DMS79 (cell line): ENCODE results near the gene ERC1.
"Not testable (repeated sequence)": the region's sequence is repeated elsewhere in the genome, so short reads cannot be mapped to it uniquely, and the experiment has no call there.

Experiments used
- DNase-seq: peaks from one replicate; lab custom pipeline; 2025; lab: John Stamatoyannopoulos, UW

The ERC1 gene

GRCh38 chr12:1290716-1291115, 299.7 kb downstream of the ERC1 start:
- DNase-seq = no peak

- no peak for DNase-seq
These were observed 300.7 kb downstream of the ERC1 start for GRCh38 chr12:1291601-1292332.

DNA sequence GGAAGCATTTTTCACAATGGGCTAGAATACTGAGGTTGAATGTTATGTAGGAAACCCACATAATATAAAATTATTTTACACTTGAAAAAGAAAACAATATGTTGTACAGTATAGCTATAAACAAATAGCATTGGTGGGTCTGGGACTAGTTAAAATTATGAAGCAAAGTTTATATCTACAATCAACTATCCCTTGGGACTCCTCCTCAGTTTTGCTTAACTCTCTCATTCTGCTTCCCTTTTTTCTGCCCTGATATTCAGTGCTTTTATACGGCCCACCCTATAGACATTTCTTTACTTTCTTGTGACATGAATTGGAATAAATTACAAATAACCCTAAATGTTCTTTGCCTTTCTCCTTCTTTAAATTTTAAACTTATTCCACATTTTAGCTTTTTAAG, 302.9 kb downstream of the ERC1 start:
- DNase-seq = no peak

- no peak for DNase-seq
These were observed 306.2 kb downstream of the ERC1 start for GRCh38 chr12:1297206-1297605.

DNA sequence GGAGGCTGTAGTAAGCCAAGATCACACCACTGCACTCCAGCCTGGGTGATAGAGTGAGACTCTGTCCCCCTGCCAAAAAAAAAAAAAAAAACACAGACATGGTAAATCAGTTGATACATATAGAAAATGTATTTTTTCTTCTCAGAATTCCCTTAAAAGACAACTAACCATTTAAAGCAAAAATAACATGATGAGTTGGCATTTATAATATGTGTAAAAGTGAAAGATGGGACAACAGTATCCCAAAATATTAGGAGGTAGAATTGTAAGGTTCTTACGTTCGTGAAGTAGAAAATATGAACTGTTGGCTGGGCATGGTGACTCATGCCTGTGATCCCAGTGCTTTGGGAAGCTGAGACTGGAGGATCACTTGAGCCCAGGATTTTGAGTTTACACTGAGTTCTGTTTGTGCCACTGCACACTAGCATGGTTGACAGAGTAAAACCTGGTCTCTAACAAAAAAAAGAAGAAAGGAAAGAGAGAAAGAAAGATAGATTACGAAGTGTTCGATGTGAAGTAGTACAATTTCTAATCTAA, 306.7 kb downstream of the ERC1 start:
- DNase-seq = no peak

GRCh38 chr12:1300460-1300859, 309.4 kb downstream of the ERC1 start:
- DNase-seq = no peak

GRCh38 chr12:1302201-1302870, 311.3 kb downstream of the ERC1 start:
- no peak for DNase-seq

GRCh38 chr12:1305063-1305434, 314.0 kb downstream of the ERC1 start:
- no peak for DNase-seq

DNA sequence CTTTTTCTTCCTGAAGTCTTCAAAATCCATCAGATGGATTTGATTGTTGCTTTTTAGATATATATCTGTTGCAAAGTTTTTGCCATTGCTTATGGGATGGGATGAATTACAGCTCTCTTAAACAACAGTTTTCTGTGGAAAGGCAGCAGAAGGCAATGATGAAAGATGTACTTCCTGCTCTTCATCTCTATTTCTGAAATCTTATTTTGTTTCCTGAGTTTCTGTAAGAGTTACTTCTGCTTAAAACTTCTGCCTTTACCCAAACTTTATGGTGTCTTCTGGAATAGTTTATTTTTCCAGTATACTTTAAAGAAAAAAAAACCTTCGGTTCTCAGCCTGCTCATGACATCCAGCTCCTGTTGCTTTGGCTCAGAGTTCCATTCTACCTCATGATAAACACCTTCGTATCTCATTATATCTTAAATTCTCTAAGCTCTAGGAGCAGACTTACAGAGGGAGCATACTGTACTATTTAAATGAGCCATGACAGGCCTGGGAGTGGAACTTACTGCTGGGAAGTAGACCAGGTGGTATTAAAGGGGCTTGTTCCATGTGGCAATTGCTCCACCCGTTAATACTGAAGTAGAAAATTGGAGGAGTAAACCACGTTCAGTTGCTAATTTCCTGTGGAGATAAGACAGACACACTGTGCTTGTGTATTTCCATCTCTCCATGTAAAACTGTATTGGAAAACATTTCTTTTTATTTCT, 314.9 kb downstream of the ERC1 start:
- peak; percentile 55 for DNase-seq

DNA sequence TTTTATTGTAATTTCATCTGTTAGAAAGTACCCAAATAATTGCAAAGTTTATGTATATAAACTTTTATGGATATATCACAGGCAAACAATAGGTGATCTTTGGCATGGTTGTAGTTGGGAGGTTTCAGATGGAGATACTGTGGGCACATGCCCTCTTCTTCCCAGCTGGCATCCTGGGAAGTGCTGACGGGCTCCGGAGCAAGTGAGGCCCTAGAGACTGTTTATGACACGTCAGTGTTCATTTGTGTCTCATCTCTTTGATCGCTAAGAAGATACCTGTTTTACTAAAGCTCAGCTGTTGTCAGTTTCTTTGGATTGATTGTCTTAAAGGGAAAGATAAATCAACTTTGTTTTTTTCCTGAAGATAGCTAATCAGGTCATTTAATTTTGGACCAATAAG, 315.8 kb downstream of the ERC1 start:
- DNase-seq = no peak

DNA sequence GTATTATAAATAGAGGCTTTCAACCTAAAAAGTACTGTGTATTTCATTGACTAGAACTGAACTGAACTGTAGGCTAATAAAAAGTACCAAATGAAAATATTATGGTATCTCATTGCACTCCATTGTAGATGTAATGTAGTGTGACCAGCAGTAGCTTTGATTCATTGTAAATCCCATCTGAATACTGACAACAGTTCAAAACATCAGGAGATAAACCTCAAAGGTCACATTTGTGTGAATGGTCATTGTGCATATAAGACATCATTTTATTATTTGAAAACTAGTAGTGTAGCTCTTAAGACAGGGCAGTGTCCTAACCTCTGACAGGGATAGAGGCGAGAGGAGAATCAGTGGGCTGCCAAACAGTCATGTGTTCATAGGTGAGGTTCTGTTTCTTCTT, 316.8 kb downstream of the ERC1 start:
- DNase-seq = no peak

DNA sequence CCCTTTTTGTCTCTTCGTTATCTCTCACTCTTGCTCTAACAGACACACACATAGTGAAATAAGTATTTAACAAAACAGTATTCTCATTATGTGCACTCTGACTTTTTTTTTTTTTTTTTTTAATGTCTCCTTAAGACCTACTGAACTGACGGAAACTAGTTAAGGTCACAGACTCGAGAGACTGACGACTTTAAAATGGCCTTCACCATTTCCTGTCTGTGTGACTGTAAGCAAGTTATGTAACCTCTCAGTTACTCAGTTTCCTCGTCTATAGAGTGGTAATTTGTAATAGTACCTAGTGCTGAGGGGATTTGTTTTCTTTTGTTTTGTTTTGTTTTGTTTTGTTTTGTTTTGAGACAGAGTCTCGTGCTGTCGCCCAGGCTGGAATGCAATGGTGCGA, 318.6 kb downstream of the ERC1 start:
- DNase-seq = no peak

DNA sequence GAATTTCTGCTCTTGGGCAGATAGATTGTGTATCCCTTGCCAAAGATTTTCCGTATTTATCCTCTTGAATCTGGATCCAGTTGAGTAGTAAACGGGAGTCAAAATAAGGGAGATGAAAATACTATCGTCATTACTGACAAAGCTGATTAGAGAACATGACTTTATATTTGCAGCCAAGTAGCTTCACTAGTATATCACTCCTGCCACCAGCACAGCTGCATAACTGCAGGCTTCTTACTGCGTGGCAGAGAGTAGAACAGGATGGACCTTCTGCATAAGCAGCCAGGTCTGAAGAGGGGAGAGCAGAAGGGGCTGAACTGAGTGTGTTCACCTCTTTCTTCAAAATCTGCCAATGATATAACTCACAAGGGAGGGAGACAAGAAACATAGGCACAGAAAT, 319.6 kb downstream of the ERC1 start:
- DNase-seq = no peak

- no peak for DNase-seq
These were observed 320.1 kb downstream of the ERC1 start for GRCh38 chr12:1311145-1311544.

GRCh38 chr12:1313906-1314305, 322.9 kb downstream of the ERC1 start:
- DNase-seq = no peak

- DNase-seq = no peak
These were observed 323.5 kb downstream of the ERC1 start for GRCh38 chr12:1314523-1314922.

GRCh38 chr12:1316991-1317390, 326.0 kb downstream of the ERC1 start:
- not testable (repeated sequence) for DNase-seq

DNA sequence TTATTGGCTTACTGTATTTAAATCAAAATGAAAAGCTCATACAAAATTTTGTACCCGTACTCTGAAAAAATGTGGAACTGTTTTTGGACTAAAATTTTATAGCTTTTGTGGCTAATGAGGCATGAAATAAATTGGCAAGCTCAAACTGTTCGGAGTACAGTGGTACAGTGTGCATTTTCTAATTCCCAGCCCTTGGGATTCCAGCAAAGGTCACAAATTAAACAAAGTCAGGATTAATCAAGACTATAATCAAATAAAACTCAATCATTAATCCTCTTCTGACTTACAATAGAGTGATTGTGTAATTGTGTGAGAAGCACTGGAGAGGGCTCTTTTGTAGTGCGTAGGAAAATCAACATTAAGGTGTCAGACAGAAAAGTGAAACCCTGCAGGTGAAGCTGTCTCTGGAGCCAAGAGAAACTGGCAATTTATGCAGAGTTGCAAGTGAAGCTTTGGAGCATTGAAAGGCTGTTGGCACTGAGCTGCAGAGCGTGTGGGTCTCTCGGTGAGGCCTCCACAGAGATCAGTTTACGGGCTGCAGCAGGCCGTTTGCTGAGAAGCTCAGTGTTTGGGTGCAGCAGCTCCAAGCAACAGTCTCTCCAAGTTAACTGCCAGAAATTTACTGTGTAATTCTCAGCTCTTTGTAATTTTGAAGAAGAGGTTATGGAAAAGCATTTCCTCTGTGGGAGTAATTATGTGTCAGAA, 327.5 kb downstream of the ERC1 start:
- DNase-seq = peak; percentile 92

DNA sequence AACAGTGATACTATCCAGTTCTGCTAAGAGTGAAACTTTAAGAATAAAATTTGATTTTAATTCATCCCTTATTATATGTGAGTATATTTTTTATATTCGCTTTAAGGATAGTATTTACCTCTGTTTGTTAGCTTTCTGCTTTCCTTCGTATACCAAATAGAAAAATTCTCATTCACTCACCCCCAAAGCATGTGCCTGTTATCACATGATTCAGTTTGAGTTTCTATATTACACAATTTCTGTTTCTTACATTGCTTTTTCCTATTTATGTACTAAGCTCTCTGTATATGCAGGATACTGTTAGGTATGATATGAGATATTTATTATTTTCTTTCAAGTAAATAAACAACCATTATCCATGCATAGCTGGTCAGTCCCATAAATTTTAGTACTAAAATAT, 328.2 kb downstream of the ERC1 start:
- no peak for DNase-seq

GRCh38 chr12:1320021-1320420, 329.0 kb downstream of the ERC1 start:
- no peak for DNase-seq

- DNase-seq = no peak
These were observed 331.8 kb downstream of the ERC1 start for GRCh38 chr12:1322821-1323220.

DNA sequence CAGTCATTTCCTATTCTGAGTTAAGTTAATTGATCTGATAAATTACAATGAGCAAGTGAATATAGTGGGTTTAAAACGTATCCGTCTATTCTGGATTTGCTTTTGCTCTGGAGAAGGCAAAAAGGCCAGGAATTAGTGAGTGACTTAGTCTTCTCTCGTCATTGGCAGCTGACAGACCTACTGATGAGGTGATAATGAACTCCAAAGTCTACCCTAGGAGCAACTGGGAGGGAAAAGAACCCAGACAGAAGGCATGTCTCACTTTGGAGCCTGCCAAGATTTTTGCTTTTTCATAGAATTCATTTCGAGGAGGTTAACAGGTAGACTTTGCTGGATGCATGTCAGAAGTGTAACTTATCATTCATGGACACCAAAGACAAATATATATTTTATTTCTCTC, 333.1 kb downstream of the ERC1 start:
- DNase-seq = no peak
